DND-41 (cell line): ENCODE results near the gene STOX1.

ENCODE experiments used
- CTCF ChIP-seq: IDR thresholded peaks from 2 replicates; pipeline ENCODE4 v1.5.1; 2012; ENCODE audit warnings: borderline replicate concordance, low read length, moderate library complexity, mild to moderate bottlenecking; ENCODE audit not compliant: poor library complexity, severe bottlenecking; ENCODE audit errors: extremely low read depth
- EZH2 ChIP-seq: IDR thresholded peaks from 3 replicates; pipeline ENCODE4 v1.6.1; 2012; ENCODE audit warnings: borderline replicate concordance, low read depth, mild to moderate bottlenecking, moderate library complexity, low read length, inconsistent platforms; ENCODE audit not compliant: severe bottlenecking

- TF ChIP-seq CTCF (no peak), EZH2 (no peak)
Observed at GRCh38 chr10:68832601-68833000, 5.3 kb downstream of the STOX1 start.
